Measurements from ENCODE around the gene GAPDHS.

GRCh38 chr19:35562336-35562735, 29.1 kb downstream of the GAPDHS start:
- TF ChIP-seq CTCF (IDR thresholded peaks at IDR 0.05) (no peak), POLR2A (IDR thresholded peaks at IDR 0.05) (no peak)
